Naive thymus-derived CD8-positive, alpha-beta T cell (primary cell): ENCODE measurements around the gene GABPB2. TPM values are rescaled to one million over a fixed set of nuclear protein-coding genes. Genes with fewer than 3 reads are reported as not detected.

Experiments used
- ATAC-seq, 2 donors: fragments of 150-1000 bp; cut with Tn5 transposase in 1 of 2; sonication (Bioruptor Pico), chemical (Tn5 transposase) in 1 of 2; 1 replicate in 1 of 2; 2 replicates in 1 of 2; pipeline ENCODE4 v1.10.0; 2021; ENCODE audit warnings: mild to moderate bottlenecking in 2 of 2, moderate library complexity in 2 of 2
- POLR2A ChIA-PET: fragments of 350-600 bp; sonication (Branson Sonifier 250); formaldehyde crosslinking; loops from one replicate; lab custom pipeline; 2021; ENCODE audit warnings: antibody characterized with exemption; lab: Charles Lee
- DNase-seq, 10 donors: peaks; one replicate each; pipeline versions ENCODE4 v3.0.0 to v3.0.0-alpha.2; 2020 to 2022
- H3K27ac Mint-ChIP-seq, 10 donors: one replicate each; pipeline ENCODE4 v1.8.0; 2020 to 2022; ENCODE audit warnings: mild to moderate bottlenecking in 10 of 10, mixed read lengths in 10 of 10, moderate library complexity in 4 of 10, inconsistent platforms in 1 of 10
- H3K27me3 Mint-ChIP-seq, 5 donors: one replicate each; pipeline ENCODE4 v1.8.0; 2021 to 2022; ENCODE audit warnings: mixed read lengths in 5 of 5
- H3K36me3 Mint-ChIP-seq, 3 donors: one replicate each; pipeline ENCODE4 v1.8.0; 2020 to 2022; ENCODE audit warnings: mixed read lengths in 3 of 3, mild to moderate bottlenecking in 2 of 3, inconsistent platforms in 1 of 3
- H3K4me1 Mint-ChIP-seq, 4 donors: one replicate each; pipeline ENCODE4 v1.8.0; 2021 to 2022; ENCODE audit warnings: mixed read lengths in 4 of 4
- H3K4me3 Mint-ChIP-seq, 10 donors: one replicate each; pipeline ENCODE4 v1.8.0; 2020 to 2022; ENCODE audit warnings: mild to moderate bottlenecking in 10 of 10, mixed read lengths in 10 of 10, moderate library complexity in 6 of 10, inconsistent platforms in 1 of 10
- H3K9me3 Mint-ChIP-seq, 9 donors: one replicate each; pipeline ENCODE4 v1.8.0; 2020 to 2022; ENCODE audit warnings: mixed read lengths in 9 of 9, mild to moderate bottlenecking in 3 of 9, inconsistent platforms in 1 of 9, moderate library complexity in 1 of 9
- polyA plus RNA-seq, 3 donors: library from polyadenylated mRNA; unstranded; fragments of 300-500 nt; fragmentation: Illumina TruSeq; gene quantifications; one replicate each; pipeline ENCODE4 v1.2.3, GENCODE V29; 2021
- total RNA-seq, 8 experiments: library from RNA in 2 of 8; stranded (reverse) in 2 of 8; gene quantifications; one replicate each; pipeline ENCODE4 v1.2.3 and lab custom pipeline; 2021 to 2026

Gene GABPB2
- 10 to 100 TPM; 39.6 to 43.8 TPM for total RNA-seq
- polyA plus RNA-seq, result 10 to 100 TPM in 1 of 3 donors, 1 to 10 TPM in 2; 4.8 to 16.4 (median 5.4) TPM
- total RNA-seq (lab: John Stamatoyannopoulos, UW), result 60.7 to 118 (median 91.9) reads per million in 6 experiments

- ATAC-seq (peak; percentile 82), DNase-seq (peak; percentile 80 to 95 (median 86))
- Mint-ChIP-seq H3K36me3 (peaks cover 0 to 30% (median 2%) of the 10 kb centered on the region in 3 donors), H3K9me3 (no peaks in the 10 kb centered on the region), H3K4me3 (peak within 1 kb of the TSS; percentile 95 to 100 (median 100)), H3K4me1 (peaks cover 12 to 42% (median 31%) of the 10 kb centered on the region in 4 donors), H3K27ac (peak within 1 kb of the TSS; percentile 98 to 100 (median 100)), H3K27me3 (no peaks in the 10 kb centered on the region)
- POLR2A ChIA-PET, result interaction anchor here (0.6 to 9.1 kb wide), 19 partner anchors 12 to 707 kb away, joined by 3 to 186 read pairs (median 4); partner anchors contain the start of genes C1orf56, CDC42SE1, MLLT11 and PSMD4
Observed at GRCh38 chr1:151070474-151071276, at the start of gene GABPB2. TSS of gene GABPB2 (plus strand) at chr1:151070761. CDS start at chr1:151088190, 17,429 bp downstream.

DNA sequence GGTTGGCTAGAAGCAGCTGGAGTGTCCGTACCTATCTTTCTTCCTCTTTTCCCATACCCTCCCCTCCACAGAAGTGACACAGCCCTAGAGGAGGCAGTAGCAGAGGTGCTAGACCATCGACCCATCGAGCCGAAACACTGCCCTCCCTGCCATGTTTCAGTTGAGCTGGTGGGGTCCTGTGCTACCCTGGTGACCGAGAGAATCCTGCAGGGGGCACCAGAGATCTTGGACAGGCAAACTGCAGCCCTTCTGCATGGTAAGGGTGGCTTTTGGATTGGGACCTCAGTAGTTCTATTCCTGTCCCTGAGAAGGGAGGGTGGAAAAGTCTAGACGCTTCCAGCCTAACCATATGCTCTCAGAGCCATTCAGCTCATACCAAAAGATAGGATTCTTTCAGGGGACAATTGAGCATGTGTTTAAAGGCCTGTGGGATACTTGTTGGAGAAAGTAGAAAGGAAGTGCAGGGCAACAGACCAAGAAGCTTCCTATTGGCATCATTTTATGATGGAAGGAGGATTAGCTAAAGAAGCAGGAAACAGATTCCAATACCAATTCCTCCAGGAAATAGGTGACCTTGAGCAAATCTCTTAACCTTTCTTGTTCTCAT lies 45.9 kb upstream of the GABPB2 start:
- Mint-ChIP-seq H3K4me3 (peak overlapping the region in 9 of 10 donors; percentile 23 to 79 (median 56)), H3K4me1 (peaks cover 4 to 8% (median 7%) of the 10 kb centered on the region in 4 donors), H3K27me3 (no peaks in the 10 kb centered on the region), H3K9me3 (no peaks in the 10 kb centered on the region), H3K27ac (peak overlapping the region; percentile 11 to 88 (median 71)), H3K36me3 (peaks cover 4 to 79% (median 12%) of the 10 kb centered on the region in 3 donors)
- POLR2A ChIA-PET, result interaction anchor here (0.5 to 3.6 kb wide), 19 partner anchors 12 to 794 kb away, joined by 3 to 56 read pairs (median 4); partner anchors contain the start of genes C1orf56, CDC42SE1, GABPB2 and MINDY1
- ATAC-seq, result peak; percentile 100
- peak; percentile 77 to 94 (median 88) for DNase-seq

DNA sequence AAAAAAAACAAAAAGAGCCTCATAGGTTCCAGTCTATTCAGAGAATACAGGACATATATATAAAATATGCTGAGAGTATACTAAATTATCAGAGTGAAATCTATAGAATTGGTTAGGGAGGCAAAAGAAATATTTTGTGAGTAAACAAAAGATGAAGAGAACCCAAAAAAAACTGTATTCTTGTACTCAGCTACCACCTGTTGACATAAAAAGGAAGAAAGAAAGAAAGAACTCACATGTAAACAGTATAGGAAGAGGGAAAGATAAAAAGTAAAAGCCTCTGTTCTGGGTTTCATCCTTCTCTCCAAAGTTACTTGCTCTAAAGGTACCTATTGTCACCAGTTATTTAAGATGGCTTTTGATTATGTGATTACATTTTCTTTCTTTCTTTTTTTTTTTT lies 44.1 kb upstream of the GABPB2 start:
- no peak overlapping the region for H3K4me3 Mint-ChIP-seq
- POLR2A ChIA-PET, result interaction anchor here (0.7 to 3.6 kb wide), 6 partner anchors 17 to 516 kb away, joined by 3 to 56 read pairs (median 4); partner anchors contain the start of genes C1orf56, CDC42SE1 and MLLT11
- peaks cover 4 to 85% (median 16%) of the 10 kb centered on the region in 3 donors for H3K36me3 Mint-ChIP-seq
- H3K4me1 Mint-ChIP-seq, result peaks cover 4 to 8% (median 7%) of the 10 kb centered on the region in 4 donors
- no peak overlapping the region for H3K27ac Mint-ChIP-seq
- no peaks in the 10 kb centered on the region for H3K27me3 Mint-ChIP-seq
- ATAC-seq (no peak), DNase-seq (no peak)
- H3K9me3 Mint-ChIP-seq, result no peaks in the 10 kb centered on the region

GRCh38 chr1:151032164-151032563 lies 38.4 kb upstream of the GABPB2 start:
- Mint-ChIP-seq H3K36me3 (peaks cover under 1 to 71% (median 19%) of the 10 kb centered on the region in 3 donors), H3K27ac (no peak overlapping the region), H3K27me3 (no peaks in the 10 kb centered on the region), H3K9me3 (no peaks in the 10 kb centered on the region), H3K4me3 (no peak overlapping the region), H3K4me1 (peaks cover 3 to 23% (median 12%) of the 10 kb centered on the region in 4 donors)
- DNase-seq (no peak), ATAC-seq (no peak)
- POLR2A ChIA-PET, result interaction anchor here (0.6 to 1.0 kb wide), 2 partner anchors 13 to 34 kb away, joined by 4 to 11 read pairs; no protein-coding TSS in a partner anchor

GRCh38 chr1:151035167-151035566 lies 35.4 kb upstream of the GABPB2 start:
- H3K27me3 Mint-ChIP-seq, result no peaks in the 10 kb centered on the region
- peak overlapping the region; percentile 2 to 94 (median 64) for H3K27ac Mint-ChIP-seq
- POLR2A ChIA-PET, result interaction anchor here (1.0 to 1.2 kb wide), 2 partner anchors 11 to 13 kb away, joined by 3 read pairs; partner anchors contain the start of gene C1orf56
- H3K4me1 Mint-ChIP-seq, result peaks cover 3 to 34% (median 14%) of the 10 kb centered on the region in 4 donors
- H3K36me3 Mint-ChIP-seq, result peaks cover 0 to 43% (median 9%) of the 10 kb centered on the region in 3 donors
- ATAC-seq (no peak), DNase-seq (no peak)
- H3K9me3 Mint-ChIP-seq, result no peaks in the 10 kb centered on the region
- H3K4me3 Mint-ChIP-seq, result no peak overlapping the region

GRCh38 chr1:151036356-151036755 lies 34.2 kb upstream of the GABPB2 start, which contains the start of gene BNIPL:
TSS of gene BNIPL (plus strand) at chr1:151036586. CDS start at chr1:151036726, 140 bp downstream.
- POLR2A ChIA-PET, result interaction anchor here (0.5 to 0.8 kb wide), 2 partner anchors 13 to 145 kb away, joined by 3 read pairs; no protein-coding TSS in a partner anchor
- H3K9me3 Mint-ChIP-seq, result no peaks in the 10 kb centered on the region
- peaks cover 0 to 31% (median 7%) of the 10 kb centered on the region in 3 donors for H3K36me3 Mint-ChIP-seq

DNA sequence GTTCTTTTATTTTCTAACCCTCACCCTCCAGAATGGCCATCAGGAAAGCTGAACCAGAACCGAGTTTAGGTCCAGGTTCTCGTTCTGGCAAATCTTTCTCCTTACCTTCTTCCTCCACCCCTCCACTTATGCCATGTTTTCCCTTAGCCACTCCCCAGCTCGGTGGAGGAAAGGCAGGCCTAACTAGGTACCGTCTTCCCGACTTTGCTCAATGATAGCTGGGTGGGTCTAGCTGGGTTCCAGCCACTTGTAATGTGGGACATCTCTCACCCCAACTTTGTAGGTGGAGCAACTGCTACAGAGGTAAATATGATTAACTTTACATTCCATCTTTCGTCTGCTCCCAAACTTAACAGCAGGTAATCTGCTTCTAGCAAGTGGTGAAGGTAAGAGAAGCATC lies 33.5 kb upstream of the GABPB2 start:
- no peaks in the 10 kb centered on the region for H3K27me3 Mint-ChIP-seq
- peaks cover 0 to 25% (median 7%) of the 10 kb centered on the region in 3 donors for H3K36me3 Mint-ChIP-seq
- H3K9me3 Mint-ChIP-seq, result no peaks in the 10 kb centered on the region
- POLR2A ChIA-PET, result interaction anchor here (0.5 to 1.1 kb wide), 2 partner anchors 21 to 145 kb away, joined by 3 read pairs; no protein-coding TSS in a partner anchor
- DNase-seq (no peak), ATAC-seq (no peak)
- H3K27ac Mint-ChIP-seq, result peak overlapping the region in 5 of 10 donors; percentile 15 to 82 (median 45)
- H3K4me3 Mint-ChIP-seq, result no peak overlapping the region
- H3K4me1 Mint-ChIP-seq, result peaks cover 3 to 34% (median 14%) of the 10 kb centered on the region in 4 donors

More at GRCh38 chr1:151036356-151036755, 34.2 kb upstream of the GABPB2 start, which contains the start of gene BNIPL:
- DNase-seq (no peak), ATAC-seq (no peak)
- H3K4me3 Mint-ChIP-seq, result no peak within 1 kb of the TSS
- peaks cover 3 to 34% (median 14%) of the 10 kb centered on the region in 4 donors for H3K4me1 Mint-ChIP-seq
- no peaks in the 10 kb centered on the region for H3K27me3 Mint-ChIP-seq
- H3K27ac Mint-ChIP-seq, result peak within 1 kb of the TSS; percentile 45 to 94 (median 78)

DNA sequence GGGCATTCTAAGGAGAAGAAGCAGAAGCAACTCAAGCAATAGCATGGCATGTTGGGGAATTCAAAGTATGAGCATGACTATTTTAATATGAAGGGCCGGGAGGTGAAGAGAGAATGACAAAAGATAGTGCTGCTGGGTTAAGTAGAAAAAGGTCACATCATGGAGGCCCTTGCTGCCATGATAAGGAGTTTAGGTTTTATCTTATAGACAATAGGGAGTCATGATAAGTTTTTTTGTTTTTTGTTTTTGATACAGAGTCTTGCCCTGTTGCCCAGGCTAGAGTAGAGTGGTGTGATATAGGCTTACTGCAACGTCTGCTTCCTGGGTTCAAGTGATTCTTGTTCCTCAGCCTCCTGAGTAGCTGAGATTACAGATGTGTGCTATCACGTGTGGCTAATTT lies 31.0 kb upstream of the GABPB2 start:
- peaks cover 8 to 49% (median 22%) of the 10 kb centered on the region in 4 donors for H3K4me1 Mint-ChIP-seq
- H3K4me3 Mint-ChIP-seq, result no peak overlapping the region
- H3K27ac Mint-ChIP-seq, result peak overlapping the region in 3 of 10 donors; percentile 35 to 53 (median 38)
- DNase-seq (no peak), ATAC-seq (no peak)
- H3K36me3 Mint-ChIP-seq, result peaks cover 0 to 17% (median 6%) of the 10 kb centered on the region in 3 donors
- POLR2A ChIA-PET, result interaction anchor here (0.6 to 1.5 kb wide), 3 partner anchors 18 to 652 kb away, joined by 3 to 7 read pairs (median 5); no protein-coding TSS in a partner anchor
- H3K9me3 Mint-ChIP-seq, result no peaks in the 10 kb centered on the region
- H3K27me3 Mint-ChIP-seq, result no peaks in the 10 kb centered on the region

DNA sequence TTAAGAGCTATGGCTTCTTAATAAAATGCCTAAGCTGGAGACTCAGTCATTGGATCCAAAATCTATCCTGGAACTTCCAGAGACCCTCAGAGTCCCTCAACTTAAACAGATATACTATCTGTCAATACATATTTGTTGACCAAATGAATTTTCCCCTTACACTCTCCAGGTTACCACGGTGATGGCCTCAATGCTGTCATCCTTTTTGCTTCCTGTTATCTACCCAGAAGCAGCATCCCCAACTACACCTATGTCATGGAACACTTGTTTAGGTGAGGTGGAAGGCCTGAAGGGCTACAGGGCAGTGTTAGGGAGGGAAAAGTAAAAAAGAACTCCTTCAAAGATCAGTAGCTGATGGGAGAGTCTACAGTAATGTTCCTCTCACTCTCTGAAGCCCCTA lies 27.4 kb upstream of the GABPB2 start:
- Mint-ChIP-seq H3K27me3 (no peaks in the 10 kb centered on the region), H3K4me1 (peaks cover 16 to 44% (median 32%) of the 10 kb centered on the region in 4 donors), H3K4me3 (no peak overlapping the region), H3K27ac (peak overlapping the region in 7 of 10 donors; percentile 12 to 81 (median 77)), H3K36me3 (peaks cover 0 to 8% (median 5%) of the 10 kb centered on the region in 3 donors), H3K9me3 (no peaks in the 10 kb centered on the region)
- DNase-seq, result peak in 1 of 10 donors; percentile 6
- POLR2A ChIA-PET, result interaction anchor here (0.7 to 9.7 kb wide), 5 partner anchors 9 to 28 kb away, joined by 3 to 264 read pairs (median 3); partner anchors contain the start of genes CDC42SE1 and MLLT11
- ATAC-seq, result no peak

DNA sequence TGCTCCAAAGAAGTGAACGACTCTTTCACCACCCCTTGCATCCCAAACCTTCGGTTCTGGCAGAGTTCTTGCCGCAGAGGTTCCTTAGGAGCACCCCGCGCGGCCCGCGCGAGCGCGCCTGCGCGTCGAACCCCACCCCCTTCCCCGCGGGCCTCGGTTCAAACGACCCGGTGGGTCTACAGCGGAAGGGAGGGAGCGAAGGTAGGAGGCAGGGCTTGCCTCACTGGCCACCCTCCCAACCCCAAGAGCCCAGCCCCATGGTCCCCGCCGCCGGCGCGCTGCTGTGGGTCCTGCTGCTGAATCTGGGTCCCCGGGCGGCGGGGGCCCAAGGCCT lies 23.0 kb upstream of the GABPB2 start, which contains the start of gene C1orf56:
C1orf56 (plus strand) TSS at position 161 of the 334 bp plus-strand sequence; CDS start at position 258, 97 bp downstream.
- ATAC-seq (peak; percentile 59 to 69), DNase-seq (peak; percentile 30 to 79 (median 56))
- H3K9me3 Mint-ChIP-seq, result no peaks in the 10 kb centered on the region
- POLR2A ChIA-PET, result interaction anchor here (0.5 to 9.7 kb wide), 17 partner anchors 10 to 690 kb away, joined by 3 to 264 read pairs (median 6); partner anchors contain the start of genes CDC42SE1, GABPB2, LYSMD1 and MINDY1
- H3K4me3 Mint-ChIP-seq, result peak within 1 kb of the TSS; percentile 88 to 94 (median 93)
- H3K4me1 Mint-ChIP-seq, result peaks cover 28 to 76% (median 72%) of the 10 kb centered on the region in 4 donors
- peaks cover 5 to 26% (median 13%) of the 10 kb centered on the region in 3 donors for H3K36me3 Mint-ChIP-seq
- H3K27ac Mint-ChIP-seq, result peak within 1 kb of the TSS; percentile 70 to 99 (median 94)
- no peaks in the 10 kb centered on the region for H3K27me3 Mint-ChIP-seq

GRCh38 chr1:151047925-151048644 lies 22.5 kb upstream of the GABPB2 start:
- DNase-seq (peak; percentile 37 to 80 (median 60)), ATAC-seq (peak; percentile 73 to 83)
- POLR2A ChIA-PET, result interaction anchor here (0.5 to 9.7 kb wide), 16 partner anchors 10 to 691 kb away, joined by 3 to 264 read pairs (median 6); partner anchors contain the start of genes CDC42SE1, GABPB2, LYSMD1 and MINDY1
- Mint-ChIP-seq H3K4me3 (peak overlapping the region; percentile 88 to 94 (median 93)), H3K27me3 (no peaks in the 10 kb centered on the region), H3K4me1 (peaks cover 26 to 76% (median 73%) of the 10 kb centered on the region in 4 donors), H3K27ac (peak overlapping the region; percentile 70 to 99 (median 93)), H3K36me3 (peaks cover 6 to 28% (median 8%) of the 10 kb centered on the region in 3 donors), H3K9me3 (no peaks in the 10 kb centered on the region)
